HEK293 (cell line): Measurements from ENCODE around the gene KCNQ2.

Source experiments
- ZNF341 ChIP-seq: fragments of 450-650 bp; formaldehyde crosslinking; IDR thresholded peaks from 2 replicates; pipeline ENCODE4; 2016; ENCODE audit warnings: low read depth, missing biosample characterization, missing genetic modification characterization
- ZNF423 ChIP-seq: fragments of 450-650 bp; formaldehyde crosslinking; IDR thresholded peaks from 2 replicates; pipeline ENCODE4 v1.5.1; 2016; ENCODE audit warnings: missing biosample characterization, missing genetic modification characterization
- ZNF433 ChIP-seq: fragments of 450-650 bp; formaldehyde crosslinking; IDR thresholded peaks from 2 replicates; pipeline ENCODE4 v1.5.1; 2016; ENCODE audit warnings: missing biosample characterization, missing genetic modification characterization, low read depth
- ZNF530 ChIP-seq: fragments of 450-650 bp; formaldehyde crosslinking; IDR thresholded peaks from 2 replicates; pipeline ENCODE4 v1.5.1; 2016; ENCODE audit warnings: low read depth, missing biosample characterization, missing genetic modification characterization
- ZNF670 ChIP-seq: fragments of 450-650 bp; formaldehyde crosslinking; IDR thresholded peaks from 2 replicates; pipeline ENCODE4 v1.5.1; 2016; ENCODE audit warnings: missing biosample characterization, missing genetic modification characterization, low read depth
- ZNF701 ChIP-seq: fragments of 450-650 bp; formaldehyde crosslinking; IDR thresholded peaks from 2 replicates; pipeline ENCODE4 v1.5.1; 2016; ENCODE audit warnings: missing biosample characterization, missing genetic modification characterization
- TF ChIP-seq, protein P1 (sequence below): fragments of 450-650 bp; formaldehyde crosslinking; IDR thresholded peaks from 2 replicates; pipeline ENCODE4 v1.5.1; 2016; ENCODE audit warnings: missing biosample characterization, missing genetic modification characterization

- no peak for TF ChIP-seq ZNF530 (tag by site-specific recombination)
- no peak for TF ChIP-seq ZNF433 (tag by site-specific recombination)
- TF ChIP-seq ZNF423 = no peak
- TF ChIP-seq, protein P1, sequence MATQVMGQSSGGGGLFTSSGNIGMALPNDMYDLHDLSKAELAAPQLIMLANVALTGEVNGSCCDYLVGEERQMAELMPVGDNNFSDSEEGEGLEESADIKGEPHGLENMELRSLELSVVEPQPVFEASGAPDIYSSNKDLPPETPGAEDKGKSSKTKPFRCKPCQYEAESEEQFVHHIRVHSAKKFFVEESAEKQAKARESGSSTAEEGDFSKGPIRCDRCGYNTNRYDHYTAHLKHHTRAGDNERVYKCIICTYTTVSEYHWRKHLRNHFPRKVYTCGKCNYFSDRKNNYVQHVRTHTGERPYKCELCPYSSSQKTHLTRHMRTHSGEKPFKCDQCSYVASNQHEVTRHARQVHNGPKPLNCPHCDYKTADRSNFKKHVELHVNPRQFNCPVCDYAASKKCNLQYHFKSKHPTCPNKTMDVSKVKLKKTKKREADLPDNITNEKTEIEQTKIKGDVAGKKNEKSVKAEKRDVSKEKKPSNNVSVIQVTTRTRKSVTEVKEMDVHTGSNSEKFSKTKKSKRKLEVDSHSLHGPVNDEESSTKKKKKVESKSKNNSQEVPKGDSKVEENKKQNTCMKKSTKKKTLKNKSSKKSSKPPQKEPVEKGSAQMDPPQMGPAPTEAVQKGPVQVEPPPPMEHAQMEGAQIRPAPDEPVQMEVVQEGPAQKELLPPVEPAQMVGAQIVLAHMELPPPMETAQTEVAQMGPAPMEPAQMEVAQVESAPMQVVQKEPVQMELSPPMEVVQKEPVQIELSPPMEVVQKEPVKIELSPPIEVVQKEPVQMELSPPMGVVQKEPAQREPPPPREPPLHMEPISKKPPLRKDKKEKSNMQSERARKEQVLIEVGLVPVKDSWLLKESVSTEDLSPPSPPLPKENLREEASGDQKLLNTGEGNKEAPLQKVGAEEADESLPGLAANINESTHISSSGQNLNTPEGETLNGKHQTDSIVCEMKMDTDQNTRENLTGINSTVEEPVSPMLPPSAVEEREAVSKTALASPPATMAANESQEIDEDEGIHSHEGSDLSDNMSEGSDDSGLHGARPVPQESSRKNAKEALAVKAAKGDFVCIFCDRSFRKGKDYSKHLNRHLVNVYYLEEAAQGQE (tag by site-specific recombination) = no peak
- no peak for TF ChIP-seq ZNF670 (tag by site-specific recombination)
- TF ChIP-seq ZNF701 (tag by site-specific recombination) = no peak
- TF ChIP-seq ZNF341 (tag by site-specific recombination) = no peak
Measured at GRCh38 chr20:63443606-63444395, 28.7 kb downstream of the KCNQ2 start.
